ENCODE results near the gene ARHGAP27.
"Not testable (repeated sequence)": the region's sequence is repeated elsewhere in the genome, so short reads cannot be mapped to it uniquely, and the experiment has no call there.

GRCh38 chr17:45446872-45447625 is 14.4 kb upstream of the ARHGAP27 start:
- not testable (repeated sequence) for TF ChIP-seq CTCF, POLR2A (IDR thresholded peaks at IDR 0.05)
